GM13976 (cell line): ENCODE measurements around the gene F11.
"Not testable (repeated sequence)": the region's sequence is repeated elsewhere in the genome, so short reads cannot be mapped to it uniquely, and the experiment has no call there.

Experiments used
- DNase-seq: peaks from one replicate; pipeline ENCODE4 v3.0.0; 2012; ENCODE audit warnings: low spot score
- CTCF ChIP-seq: IDR thresholded peaks from 2 replicates; pipeline ENCODE4 v1.5.1; 2012; ENCODE audit warnings: borderline replicate concordance, mild to moderate bottlenecking; ENCODE audit not compliant: insufficient read depth; ENCODE audit errors: extremely low read depth, missing control alignments, control extremely low read depth
- in situ Hi-C: fragments of 300-500 bp; cut with MboI; formaldehyde crosslinking; loops from one replicate; pipeline ENCODE4 v1.12.0; 2022; ENCODE audit warnings: low sequenced_read_pairs, mixed read lengths, inconsistent platforms; ENCODE audit not compliant: unreplicated experiment

Gene F11

GRCh38 chr4:186318481-186318880 is 52.5 kb downstream of the F11 start:
- no peak for DNase-seq
- no peak for TF ChIP-seq CTCF
- in situ Hi-C loops, result no loop called here

GRCh38 chr4:186324660-186325059 is 58.7 kb downstream of the F11 start:
- in situ Hi-C loops, DNase-seq: not testable (repeated sequence)

- DNase-seq, result no peak
- in situ Hi-C loops, result no loop called here
- TF ChIP-seq CTCF, result no peak
These were observed 60.4 kb downstream of the F11 start for GRCh38 chr4:186326391-186326790.

GRCh38 chr4:186329372-186329771 is 63.4 kb downstream of the F11 start:
- DNase-seq, result no peak
- no peak for TF ChIP-seq CTCF
- in situ Hi-C loops, result no loop called here

GRCh38 chr4:186330368-186330767 is 64.4 kb downstream of the F11 start:
- TF ChIP-seq CTCF, result no peak
- no peak for DNase-seq
- in situ Hi-C loops, result no loop called here

- in situ Hi-C loops, result no loop called here
- DNase-seq, result no peak
- no peak for TF ChIP-seq CTCF
These were observed 69.8 kb downstream of the F11 start for GRCh38 chr4:186335793-186336192.
